ENCODE data around the gene CIAO2B.

DNA sequence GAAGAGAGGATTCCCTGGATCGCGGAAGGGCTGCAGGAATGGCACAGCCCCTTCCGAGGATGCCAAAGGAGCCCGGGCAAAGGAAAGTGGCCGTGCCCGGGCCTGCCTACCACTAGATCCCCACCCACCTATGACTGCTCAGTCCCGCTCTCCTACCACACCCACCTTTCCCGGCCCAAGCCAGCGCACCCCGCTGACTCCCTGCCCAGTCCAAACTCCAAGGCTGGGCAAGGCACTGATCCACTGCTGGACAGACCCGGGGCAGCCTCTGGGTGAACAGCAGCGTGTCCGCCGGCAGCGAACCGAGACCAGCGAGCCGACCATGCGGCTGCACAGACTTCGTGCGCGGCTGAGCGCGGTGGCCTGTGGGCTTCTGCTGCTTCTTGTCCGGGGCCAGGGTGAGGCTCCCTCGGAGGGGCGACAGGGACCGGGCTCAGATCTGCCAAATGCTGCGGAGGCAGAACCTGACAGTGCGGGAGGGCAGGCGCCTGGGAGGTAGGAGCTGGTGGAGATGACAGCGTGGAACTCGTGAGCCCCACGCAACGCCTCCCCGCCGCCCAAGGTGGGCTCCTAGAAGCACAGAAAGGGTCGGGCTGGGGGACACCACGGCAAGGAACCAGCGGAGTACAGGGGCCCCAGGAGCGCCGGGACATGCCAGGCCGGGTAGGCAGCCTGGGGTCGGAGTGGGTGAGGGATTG, 1.3 kb upstream of the CIAO2B start, which contains the start of gene CES2:
- TF ChIP-seq POLR2A (IDR thresholded peaks at IDR 0.05; ENCODE audit: low read length) (no peak), GATA1 (IDR thresholded peaks at IDR 0.05; ENCODE audit: low read depth, low read length) (no peak)
